ENCODE data around the gene SYF2.

DNA sequence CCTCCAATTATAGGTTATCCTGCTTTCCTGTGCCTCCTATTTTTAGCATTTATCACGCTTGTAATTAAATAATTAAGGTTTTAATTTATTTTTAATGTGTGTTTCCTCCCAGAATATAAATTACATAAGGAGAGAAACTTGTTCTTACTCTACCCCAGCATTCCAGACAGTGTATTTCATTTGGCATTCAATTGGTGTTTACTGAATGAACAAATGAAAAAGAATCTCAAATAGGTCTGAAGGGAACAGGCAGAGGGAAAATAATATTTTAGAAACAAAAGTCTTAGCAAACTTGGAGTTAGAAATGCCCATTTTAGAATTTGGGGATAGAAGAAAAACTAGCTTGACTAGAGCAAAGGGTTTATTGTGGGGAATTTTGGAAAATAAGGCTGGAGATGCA lies 24.9 kb upstream of the SYF2 start:
- TF ChIP-seq POLR2AphosphoS5 (IDR thresholded peaks at IDR 0.05; ENCODE audit: low read depth): no peak
- TF ChIP-seq, protein P1, sequence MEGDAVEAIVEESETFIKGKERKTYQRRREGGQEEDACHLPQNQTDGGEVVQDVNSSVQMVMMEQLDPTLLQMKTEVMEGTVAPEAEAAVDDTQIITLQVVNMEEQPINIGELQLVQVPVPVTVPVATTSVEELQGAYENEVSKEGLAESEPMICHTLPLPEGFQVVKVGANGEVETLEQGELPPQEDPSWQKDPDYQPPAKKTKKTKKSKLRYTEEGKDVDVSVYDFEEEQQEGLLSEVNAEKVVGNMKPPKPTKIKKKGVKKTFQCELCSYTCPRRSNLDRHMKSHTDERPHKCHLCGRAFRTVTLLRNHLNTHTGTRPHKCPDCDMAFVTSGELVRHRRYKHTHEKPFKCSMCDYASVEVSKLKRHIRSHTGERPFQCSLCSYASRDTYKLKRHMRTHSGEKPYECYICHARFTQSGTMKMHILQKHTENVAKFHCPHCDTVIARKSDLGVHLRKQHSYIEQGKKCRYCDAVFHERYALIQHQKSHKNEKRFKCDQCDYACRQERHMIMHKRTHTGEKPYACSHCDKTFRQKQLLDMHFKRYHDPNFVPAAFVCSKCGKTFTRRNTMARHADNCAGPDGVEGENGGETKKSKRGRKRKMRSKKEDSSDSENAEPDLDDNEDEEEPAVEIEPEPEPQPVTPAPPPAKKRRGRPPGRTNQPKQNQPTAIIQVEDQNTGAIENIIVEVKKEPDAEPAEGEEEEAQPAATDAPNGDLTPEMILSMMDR (conservative IDR thresholded peaks at IDR 0.05; ENCODE audit: low read depth in 2 of 2): no peak
